B cell (primary cell): Measurements from ENCODE around the gene STK24. TPM values are rescaled to one million over a fixed set of nuclear protein-coding genes. Genes with fewer than 3 reads are reported as not detected.
A peak's percentile ranks its signal among the peaks of the same experiment; 100 is the strongest.

Experiments used
- ATAC-seq: fragments of 200-7000 bp; cut with Tn5 transposase; one replicate; pipeline ENCODE4 v1.10.0; 2021; ENCODE audit warnings: low read depth, mild to moderate bottlenecking, moderate number of reproducible peaks, moderate library complexity
- CTCF ChIA-PET: fragments of 350-600 bp; sonication (Branson Sonifier 250); formaldehyde crosslinking; loops from one replicate; lab custom pipeline; 2021; ENCODE audit warnings: antibody characterized with exemption, inconsistent platforms; lab: Charles Lee
- POLR2A ChIA-PET: fragments of 350-600 bp; sonication (Branson Sonifier 250); formaldehyde crosslinking; loops from one replicate; lab custom pipeline; 2021; ENCODE audit warnings: antibody characterized with exemption; lab: Charles Lee
- DNase-seq: peaks from one replicate; pipeline ENCODE4 v3.0.0; 2013
- H2AFZ ChIP-seq: 2 replicates; pipeline ENCODE4 v1.6.1; 2012; ENCODE audit warnings: mild to moderate bottlenecking, low read depth, low read length; ENCODE audit not compliant: insufficient read depth, poor library complexity, severe bottlenecking
- H3K27ac ChIP-seq, 2 donors: 1 replicate in 1 of 2; 2 replicates in 1 of 2; pipeline ENCODE4 v1.5.1; 2012 to 2013; ENCODE audit warnings: low read length in 2 of 2, mild to moderate bottlenecking in 2 of 2, moderate library complexity in 1 of 2
- H3K27me3 ChIP-seq, 4 experiments: fragments of 200-600 bp in 1 of 4; sonication (generic) in 1 of 4; replicated peaks in 1 of 4; 1 replicate in 2 of 4; 2 replicates in 2 of 4; pipeline versions ENCODE4 v1.6.1 to v1.7.0; 2013 to 2016; ENCODE audit warnings: low read length in 3 of 4, mild to moderate bottlenecking in 2 of 4, mixed read lengths in 1 of 4, moderate library complexity in 1 of 4; ENCODE audit not compliant: insufficient read depth in 4 of 4, control insufficient read depth in 3 of 4; ENCODE audit errors: control extremely low read depth in 1 of 4
- H3K36me3 ChIP-seq, 2 experiments: replicated peaks in 1 of 2; 1 replicate in 1 of 2; 2 replicates in 1 of 2; pipeline versions ENCODE4 v1.6.1 to v1.7.1; 2013; ENCODE audit warnings: low read length in 1 of 2; ENCODE audit not compliant: insufficient read depth in 2 of 2, control insufficient read depth in 1 of 2; ENCODE audit errors: control extremely low read depth in 1 of 2, extremely low read depth in 1 of 2
- H3K4me1 ChIP-seq, 2 donors: fragments of 200-600 bp in 1 of 2; sonication (generic) in 1 of 2; 1 replicate in 1 of 2; 2 replicates in 1 of 2; pipeline versions ENCODE4 v1.5.1 to v1.6.1; 2013 to 2017; ENCODE audit warnings: low read length in 2 of 2; ENCODE audit not compliant: control insufficient read depth in 2 of 2, insufficient read depth in 2 of 2
- H3K4me2 ChIP-seq: replicated peaks from 2 replicates; pipeline ENCODE3; 2012; ENCODE audit warnings: mild to moderate bottlenecking, low read depth, low read length; ENCODE audit not compliant: poor library complexity, severe bottlenecking
- H3K4me3 ChIP-seq, 5 experiments: fragments of 200-600 bp in 1 of 5; sonication (generic) in 1 of 5; 1 replicate in 3 of 5; 2 replicates in 2 of 5; pipeline versions ENCODE4 v1.5.1 to v1.7.0; 2011 to 2016; ENCODE audit warnings: low read length in 4 of 5, mild to moderate bottlenecking in 4 of 5, low read depth in 2 of 5, control low read depth in 1 of 5, moderate library complexity in 1 of 5; ENCODE audit not compliant: insufficient read depth in 1 of 5; ENCODE audit errors: control extremely low read depth in 1 of 5, extremely low read depth in 1 of 5
- H3K79me2 ChIP-seq: fragments of 200-600 bp; sonication (generic); one replicate; pipeline ENCODE4 v1.6.0; 2016; ENCODE audit warnings: low read length; ENCODE audit not compliant: control insufficient read depth, insufficient read depth
- H3K9ac ChIP-seq: fragments of 200-600 bp; sonication (generic); 2 replicates; pipeline ENCODE4 v1.6.1; 2017; ENCODE audit warnings: mild to moderate bottlenecking, low read length, moderate library complexity
- H3K9me3 ChIP-seq, 3 donors: one replicate each; pipeline versions ENCODE4 v1.6.1 to v1.7.1; 2013; ENCODE audit warnings: low read length in 2 of 3; ENCODE audit not compliant: control insufficient read depth in 2 of 3, insufficient read depth in 1 of 3; ENCODE audit errors: control extremely low read depth in 1 of 3
- H4K20me1 ChIP-seq: 2 replicates; pipeline ENCODE4 v1.6.0; 2012; ENCODE audit warnings: mild to moderate bottlenecking, low read length; ENCODE audit not compliant: insufficient read depth, control insufficient read depth, poor library complexity, severe bottlenecking
- H3K27ac Mint-ChIP-seq: one replicate; pipeline ENCODE4 v1.8.0; 2021; ENCODE audit warnings: mixed read lengths
- H3K27me3 Mint-ChIP-seq: one replicate; pipeline ENCODE4 v1.8.0; 2021; ENCODE audit warnings: mixed read lengths
- H3K4me1 Mint-ChIP-seq: one replicate; pipeline ENCODE4 v1.8.0; 2021; ENCODE audit warnings: mixed read lengths
- H3K4me3 Mint-ChIP-seq: one replicate; pipeline ENCODE4 v1.8.0; 2021; ENCODE audit warnings: mixed read lengths
- H3K9me3 Mint-ChIP-seq: one replicate; pipeline ENCODE4 v1.8.0; 2022; ENCODE audit warnings: mixed read lengths; ENCODE audit not compliant: insufficient read depth
- EZH2 ChIP-seq: IDR thresholded peaks from 2 replicates; pipeline ENCODE4 v1.6.1; 2012; ENCODE audit warnings: borderline replicate concordance, low read depth, mild to moderate bottlenecking, moderate library complexity, low read length; ENCODE audit not compliant: insufficient read depth, poor library complexity, severe bottlenecking
- WGBS: methylation state at CpG from one replicate; pipeline ENCODE4 v1.1.5; 2013; ENCODE audit warnings: missing lambda C conversion rate; ENCODE audit not compliant: insufficient coverage; 5-methylcytosine and 5-hydroxymethylcytosine counted together
- intact Hi-C: fragments of 100-400 bp; cut with micrococcal nuclease; formaldehyde crosslinking; loops from one replicate; pipeline ENCODE4 v1.10.0; 2022
- polyA plus RNA-seq: library from polyadenylated mRNA; depleted of rRNA; stranded (reverse); fragments of >200 nt; gene quantifications from 2 replicates; pipeline ENCODE4 v1.2.3, GENCODE V29; 2012
- total RNA-seq, 2 donors: library from RNA; stranded (reverse); fragments of 120-200 nt in 1 of 2; gene quantifications; 1 replicate in 1 of 2; 2 replicates in 1 of 2; pipeline versions ENCODE4 v1.2.3 to v1.2.4, GENCODE V29; 2013 to 2022
- TF ChIP-seq, protein P1 (sequence below): fragments of 200-600 bp; IDR thresholded peaks from one replicate; pipeline ENCODE4 v1.8.0; 2022; ENCODE audit warnings: antibody characterized with exemption, mild to moderate bottlenecking

Gene STK24
- total and polyA plus RNA-seq, 2 donors (not counting 1 experiment from before 2014, with no cell fraction given): 47.2 to 117 TPM

DNA sequence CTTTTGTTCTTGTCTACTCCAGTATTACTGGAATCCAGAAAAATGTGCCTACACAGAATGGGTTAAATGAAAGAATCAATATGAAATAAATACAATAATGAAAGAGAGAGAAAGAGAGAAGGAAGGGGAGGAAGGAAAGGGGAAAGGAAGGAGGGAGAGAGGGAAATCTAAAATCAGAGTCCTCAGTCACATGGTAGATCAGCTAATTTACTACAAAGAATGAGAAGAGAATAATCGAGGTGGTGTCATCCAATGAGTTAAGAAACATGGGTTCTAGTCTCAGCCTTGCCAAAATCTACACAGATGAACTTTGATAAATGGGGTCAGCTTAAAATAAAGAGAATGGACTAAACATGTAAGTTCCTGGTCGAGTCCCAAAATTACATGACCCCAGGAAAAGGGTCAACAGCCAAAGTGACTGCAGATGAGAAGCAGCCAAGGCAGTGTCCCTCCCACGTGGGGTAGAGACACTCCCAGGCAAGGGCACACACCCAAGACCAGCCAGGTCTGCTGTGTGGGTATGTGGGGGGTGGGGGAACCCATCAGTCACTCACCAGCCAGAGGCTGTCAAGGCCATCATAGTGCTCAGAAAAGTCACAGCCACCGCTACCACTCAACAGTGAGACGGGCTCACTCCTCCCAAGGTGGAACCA lies 103.6 kb downstream of the STK24 start:
- peaks cover 72% of the 10 kb centered on the region for H3K79me2 ChIP-seq
- DNase-seq (no peak), ATAC-seq (no peak)
- Mint-ChIP-seq H3K27ac (peak overlapping the region; percentile 47), H3K9me3 (no peaks in the 10 kb centered on the region), H3K4me1 (peaks cover 23% of the 10 kb centered on the region), H3K4me3 (no peak overlapping the region), H3K27me3 (no peaks in the 10 kb centered on the region)
- CTCF ChIA-PET: interaction anchor here (0.7 kb wide), 1 partner anchor 198 kb away, joined by 3 read pairs; no protein-coding TSS in a partner anchor
- POLR2A ChIA-PET: no interaction called here
- H3K4me1 ChIP-seq: peaks cover 23% of the 10 kb centered on the region in 2 donors
- H3K27ac ChIP-seq: peak overlapping the region in 1 of 2 donors; percentile 9
- no peak overlapping the region for H2AFZ ChIP-seq
- no peak overlapping the region for H3K4me2 ChIP-seq
- H3K9ac ChIP-seq: no peak overlapping the region
- H3K4me3 ChIP-seq: no peak overlapping the region
- no peak for TF ChIP-seq EZH2
- TF ChIP-seq, protein P1, sequence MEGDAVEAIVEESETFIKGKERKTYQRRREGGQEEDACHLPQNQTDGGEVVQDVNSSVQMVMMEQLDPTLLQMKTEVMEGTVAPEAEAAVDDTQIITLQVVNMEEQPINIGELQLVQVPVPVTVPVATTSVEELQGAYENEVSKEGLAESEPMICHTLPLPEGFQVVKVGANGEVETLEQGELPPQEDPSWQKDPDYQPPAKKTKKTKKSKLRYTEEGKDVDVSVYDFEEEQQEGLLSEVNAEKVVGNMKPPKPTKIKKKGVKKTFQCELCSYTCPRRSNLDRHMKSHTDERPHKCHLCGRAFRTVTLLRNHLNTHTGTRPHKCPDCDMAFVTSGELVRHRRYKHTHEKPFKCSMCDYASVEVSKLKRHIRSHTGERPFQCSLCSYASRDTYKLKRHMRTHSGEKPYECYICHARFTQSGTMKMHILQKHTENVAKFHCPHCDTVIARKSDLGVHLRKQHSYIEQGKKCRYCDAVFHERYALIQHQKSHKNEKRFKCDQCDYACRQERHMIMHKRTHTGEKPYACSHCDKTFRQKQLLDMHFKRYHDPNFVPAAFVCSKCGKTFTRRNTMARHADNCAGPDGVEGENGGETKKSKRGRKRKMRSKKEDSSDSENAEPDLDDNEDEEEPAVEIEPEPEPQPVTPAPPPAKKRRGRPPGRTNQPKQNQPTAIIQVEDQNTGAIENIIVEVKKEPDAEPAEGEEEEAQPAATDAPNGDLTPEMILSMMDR: no peak
- H3K36me3 ChIP-seq: peaks cover 3 to 55% of the 10 kb centered on the region in 2 experiments
- H3K9me3 ChIP-seq: peaks cover 0 to 4% (median 0%) of the 10 kb centered on the region in 3 donors
- intact Hi-C loops: no loop called here
- WGBS: 100% methylated on average over 4 of the region's 5 CpGs
- H4K20me1 ChIP-seq: peaks cover 82% of the 10 kb centered on the region
- H3K27me3 ChIP-seq: no peaks in the 10 kb centered on the region

GRCh38 chr13:98471934-98472333 lies 105.0 kb downstream of the STK24 start:
- Histone ChIP-seq H3K4me2 (no peak overlapping the region), H3K27me3 (no peaks in the 10 kb centered on the region), H3K36me3 (peaks cover 3 to 60% of the 10 kb centered on the region in 2 experiments), H3K4me3 (no peak overlapping the region), H2AFZ (no peak overlapping the region), H3K4me1 (peaks cover 9 to 10% of the 10 kb centered on the region in 2 donors), H3K9ac (no peak overlapping the region), H4K20me1 (peaks cover 79% of the 10 kb centered on the region), H3K9me3 (peaks cover 0 to 4% (median 0%) of the 10 kb centered on the region in 3 donors), H3K27ac (no peak overlapping the region), H3K79me2 (peaks cover 68% of the 10 kb centered on the region)
- intact Hi-C loops: no loop called here
- Mint-ChIP-seq H3K27me3 (no peaks in the 10 kb centered on the region), H3K9me3 (no peaks in the 10 kb centered on the region), H3K4me3 (no peak overlapping the region), H3K4me1 (peaks cover 12% of the 10 kb centered on the region), H3K27ac (peak overlapping the region; percentile 20)
- POLR2A ChIA-PET: no interaction called here
- CTCF ChIA-PET: interaction anchor here (1.3 kb wide), 1 partner anchor 26 kb away, joined by 5 read pairs; no protein-coding TSS in a partner anchor
- DNase-seq: no peak
- no peak for ATAC-seq
- WGBS: 95% methylated on average over 8 of the region's 10 CpGs
- no peak for TF ChIP-seq EZH2
- TF ChIP-seq, protein P1: no peak
